NCI-H1417 treated with DMSO at 0.1 percent for 48 hours (cell line): ENCODE measurements around the gene ADORA2B.
"Not testable (repeated sequence)": the region's sequence is repeated elsewhere in the genome, so short reads cannot be mapped to it uniquely, and the experiment has no call there.

Experiments used
- DNase-seq: peaks from one replicate; lab custom pipeline; 2025; lab: John Stamatoyannopoulos, UW

The ADORA2B gene

GRCh38 chr17:15955793-15956541, 11.0 kb downstream of the ADORA2B start:
- DNase-seq = no peak

DNA sequence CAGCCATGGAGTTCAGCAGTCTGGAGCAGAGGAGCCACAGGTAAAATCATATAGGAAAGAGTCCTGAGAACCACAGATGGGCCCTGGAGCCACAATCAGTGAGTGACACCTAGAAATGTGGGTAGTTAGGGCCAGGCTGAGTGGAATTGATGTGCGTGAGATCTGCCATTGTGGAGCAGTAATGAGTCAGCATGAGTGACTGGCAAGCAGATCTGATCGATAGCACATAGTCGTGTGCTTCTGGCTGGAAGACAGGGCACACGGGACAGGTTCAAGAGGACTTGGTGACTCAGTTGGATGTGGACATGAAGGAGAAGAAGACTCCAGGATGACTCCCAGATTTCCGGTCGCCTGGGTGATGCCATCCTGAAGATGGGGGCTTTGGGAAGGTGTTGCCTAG, 12.3 kb downstream of the ADORA2B start:
- no peak for DNase-seq

GRCh38 chr17:15957608-15958307, 12.8 kb downstream of the ADORA2B start:
- no peak for DNase-seq

GRCh38 chr17:15958484-15958854, 13.5 kb downstream of the ADORA2B start:
- DNase-seq = no peak

DNA sequence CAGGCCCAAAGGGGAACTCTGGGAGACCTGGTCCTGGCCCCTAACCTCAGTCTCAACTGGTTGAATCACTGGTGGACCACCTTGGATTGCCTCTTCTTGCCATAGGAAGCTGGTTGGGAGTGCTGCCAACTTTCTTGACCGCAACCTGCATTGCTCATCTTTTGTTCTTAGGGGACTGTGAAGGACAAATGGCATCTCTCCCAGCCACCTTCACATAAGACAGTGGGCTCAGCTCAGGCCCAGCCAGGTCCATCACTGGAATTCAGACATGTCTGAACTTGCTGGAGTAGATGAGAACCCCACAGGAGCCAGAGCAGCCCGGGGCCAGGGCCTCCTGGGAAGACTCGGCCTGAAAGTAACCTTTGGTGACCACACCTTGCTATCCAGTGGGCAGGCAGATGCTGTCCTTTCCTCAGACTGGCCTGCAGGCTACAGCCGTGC, 18.8 kb downstream of the ADORA2B start:
- DNase-seq = no peak

- no peak for DNase-seq
These were observed 20.6 kb downstream of the ADORA2B start for GRCh38 chr17:15965528-15965927.

DNA sequence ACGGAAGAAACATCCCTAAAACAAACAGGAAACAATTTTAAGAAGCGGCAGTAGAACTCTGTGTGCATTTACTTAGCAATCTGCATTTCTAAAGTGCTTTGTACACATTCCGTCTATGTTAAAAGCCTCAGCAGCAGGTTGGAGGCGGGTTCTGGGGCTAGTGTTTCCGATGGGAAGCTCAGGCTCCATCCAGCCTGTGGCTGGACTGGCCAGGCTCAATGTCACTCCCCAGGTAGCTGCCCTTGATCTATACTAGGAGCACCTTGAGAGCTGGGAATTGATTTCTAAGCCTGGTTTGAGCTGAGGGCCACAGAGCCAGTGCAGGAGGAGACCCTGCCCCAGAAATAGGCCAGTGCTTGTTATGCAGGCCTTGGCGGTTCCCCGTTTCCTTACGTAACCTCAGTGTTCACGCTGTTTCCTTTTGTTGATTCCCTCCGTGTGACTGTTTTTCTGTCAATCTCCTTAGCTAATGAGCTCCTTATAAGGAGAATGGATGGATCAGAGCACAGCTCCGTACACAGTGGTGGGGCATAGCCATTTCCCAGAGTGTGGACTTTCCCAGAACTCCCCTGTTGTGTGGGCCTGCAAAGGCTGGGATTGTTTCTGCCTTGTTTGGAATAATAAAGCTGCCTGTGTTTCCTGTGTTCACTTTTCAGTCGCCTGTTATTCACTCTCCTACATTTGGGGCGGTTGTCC, 21.4 kb downstream of the ADORA2B start:
- DNase-seq = no peak

- no peak for DNase-seq
These were observed 21.9 kb downstream of the ADORA2B start for GRCh38 chr17:15966879-15967248.

DNA sequence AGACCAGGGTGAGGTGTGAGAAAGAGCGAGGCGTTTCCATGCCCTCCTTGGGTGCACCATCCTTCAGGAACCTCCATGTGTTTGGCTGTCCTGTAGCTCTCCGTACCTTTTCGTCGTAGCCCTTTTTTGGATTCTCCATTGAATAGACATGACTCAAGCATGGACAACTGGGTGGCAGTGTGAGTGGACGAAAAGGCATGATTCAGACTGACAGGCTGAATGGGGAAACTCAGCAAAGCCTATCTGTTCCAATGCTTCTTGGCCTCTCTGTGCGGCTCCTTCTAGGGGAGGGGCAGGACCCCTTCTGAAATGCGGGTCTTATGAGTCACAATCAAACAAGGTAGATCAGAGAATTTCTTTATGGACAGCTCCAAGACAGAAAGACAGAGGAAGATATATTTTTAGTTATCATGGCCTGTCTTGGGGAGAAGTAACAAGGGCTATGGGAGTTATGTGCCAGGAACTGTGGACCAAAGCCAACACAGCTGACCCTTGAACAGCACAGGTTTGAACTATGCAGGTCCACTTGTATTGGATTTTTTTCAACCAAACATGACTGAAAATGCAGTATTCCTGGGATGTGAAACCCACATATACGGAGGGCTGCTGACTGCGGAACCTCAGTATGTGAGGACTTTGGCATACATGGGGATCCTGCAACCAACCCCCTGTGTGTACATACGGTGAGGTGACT, 22.9 kb downstream of the ADORA2B start:
- no peak for DNase-seq

DNA sequence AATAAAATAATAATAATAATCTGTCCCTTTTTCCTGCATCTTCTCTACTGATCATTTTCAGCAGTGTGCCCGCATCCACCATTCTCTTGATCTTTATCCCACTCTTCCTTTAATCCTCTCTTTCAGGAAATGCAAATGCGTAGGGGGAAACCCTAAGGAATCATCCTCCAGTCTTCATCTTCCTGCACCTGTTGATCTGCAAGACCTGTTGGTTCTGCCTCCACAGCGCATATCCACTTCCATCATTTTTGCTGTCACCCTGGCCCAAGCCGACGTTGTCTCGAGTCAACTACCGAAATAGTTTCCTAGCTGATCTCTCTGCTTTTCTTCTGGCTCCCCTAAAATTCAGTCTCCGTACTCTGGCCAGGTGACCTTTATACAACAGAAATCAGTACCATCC, 24.5 kb downstream of the ADORA2B start:
- no peak for DNase-seq

GRCh38 chr17:15970500-15970899, 25.6 kb downstream of the ADORA2B start:
- no peak for DNase-seq

GRCh38 chr17:15971098-15971678, 26.3 kb downstream of the ADORA2B start:
- DNase-seq = no peak

GRCh38 chr17:15971882-15972281, 27.0 kb downstream of the ADORA2B start:
- DNase-seq = no peak

DNA sequence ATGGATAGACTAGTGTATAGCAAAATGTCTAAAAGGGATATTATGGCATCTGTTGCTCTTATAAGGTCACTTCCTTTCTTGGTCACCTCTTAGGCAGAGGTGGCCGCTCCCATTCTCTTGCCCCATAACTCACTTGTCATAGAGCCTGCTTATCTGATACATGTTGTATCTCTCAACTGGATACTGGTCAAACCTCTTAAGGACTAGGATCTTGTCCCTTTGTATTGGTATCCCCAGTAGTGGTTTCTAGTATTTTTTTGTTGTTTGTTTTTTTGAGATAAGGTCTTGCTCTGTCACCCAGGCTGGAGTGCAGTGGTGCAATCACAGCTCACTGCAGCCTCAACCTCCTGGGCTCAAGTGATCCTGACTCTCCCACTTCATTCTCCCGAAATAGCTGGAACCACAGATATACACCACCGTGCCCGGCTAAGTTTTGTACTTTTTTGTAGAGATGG, 27.6 kb downstream of the ADORA2B start:
- DNase-seq = no peak

GRCh38 chr17:15973016-15973415, 28.1 kb downstream of the ADORA2B start:
- no peak for DNase-seq

GRCh38 chr17:15973834-15974233, 28.9 kb downstream of the ADORA2B start:
- no peak for DNase-seq

DNA sequence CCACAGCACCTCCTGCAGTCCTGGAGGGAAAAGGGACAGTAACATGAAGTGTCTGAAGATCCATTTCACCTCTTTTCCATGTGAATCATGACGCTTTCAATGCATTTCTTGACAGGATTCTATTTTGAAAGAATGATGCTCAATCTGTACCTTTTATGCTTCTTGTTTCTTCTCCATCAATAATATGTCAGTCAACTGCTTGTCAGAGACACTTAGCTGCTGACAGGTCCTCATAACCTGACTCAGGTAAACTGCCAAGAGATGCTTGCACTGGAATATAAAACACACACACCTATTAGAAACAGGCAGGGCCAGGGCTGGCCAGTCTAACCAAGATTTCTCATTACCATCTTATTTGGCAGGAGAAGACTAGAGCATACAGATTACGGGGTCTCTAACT, 33.0 kb downstream of the ADORA2B start:
- no peak for DNase-seq

DNA sequence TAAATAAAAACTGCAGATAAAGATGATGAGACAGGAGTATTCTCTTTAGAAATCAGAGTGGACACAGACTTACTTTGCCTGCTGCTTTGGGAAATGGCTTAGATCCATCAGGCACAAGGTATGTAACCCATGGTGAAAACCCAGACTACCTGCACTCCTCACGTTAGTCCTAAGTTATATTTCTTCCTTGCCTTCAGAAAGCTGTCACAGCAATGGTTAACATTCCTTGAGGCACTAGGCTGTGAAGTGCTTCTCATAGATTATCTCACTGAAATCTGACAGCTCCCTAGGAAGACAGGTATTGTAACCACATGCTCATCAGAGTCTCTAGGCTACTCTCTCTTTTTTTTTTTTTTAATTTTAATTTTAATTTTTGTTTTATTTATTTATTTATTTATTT, 33.7 kb downstream of the ADORA2B start:
- no peak for DNase-seq

- DNase-seq = not testable (repeated sequence)
These were observed 34.1 kb downstream of the ADORA2B start for GRCh38 chr17:15979013-15979412.

DNA sequence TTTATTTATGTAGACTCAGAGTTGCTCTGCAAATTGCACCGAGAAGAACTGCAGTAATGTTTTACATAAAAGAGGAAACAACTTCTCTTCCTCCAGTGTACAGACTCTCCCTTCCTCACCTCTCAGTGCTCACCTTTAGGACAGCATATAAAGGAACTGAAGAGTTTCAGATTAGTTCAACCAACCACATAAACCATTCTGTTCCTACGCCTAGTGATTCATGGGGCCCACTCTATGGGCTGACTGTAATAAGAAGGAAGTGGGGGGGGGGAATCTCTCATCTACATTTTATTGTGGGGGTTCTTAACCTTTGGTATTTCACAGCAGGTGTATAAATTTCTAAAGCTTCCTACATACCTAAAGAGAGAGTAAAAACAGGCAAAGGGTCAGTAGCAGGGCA, 36.3 kb downstream of the ADORA2B start:
- DNase-seq = no peak

GRCh38 chr17:15981646-15982580, 37.0 kb downstream of the ADORA2B start:
- DNase-seq = no peak
